GM19043 (cell line): ENCODE measurements around the gene ZNF487.
"Not testable (repeated sequence)": the region's sequence is repeated elsewhere in the genome, so short reads cannot be mapped to it uniquely, and the experiment has no call there.

ENCODE experiments used
- ATAC-seq: cut with Tn5 transposase; IDR thresholded peaks from one replicate; pipeline ENCODE4 v1.9.1; 2021; ENCODE audit warnings: low read depth; ENCODE audit not compliant: unreplicated experiment

The ZNF487 gene

GRCh38 chr10:43430926-43431663 lies 5.8 kb upstream of the ZNF487 start:
- ATAC-seq, result no peak

- ATAC-seq, result no peak
Measured at GRCh38 chr10:43437141-43437870, 395 bp downstream of the ZNF487 start.

GRCh38 chr10:43440463-43441134 lies 3.7 kb downstream of the ZNF487 start:
- ATAC-seq, result no peak

GRCh38 chr10:43444323-43444722 lies 7.4 kb downstream of the ZNF487 start:
- ATAC-seq, result no peak

- no peak for ATAC-seq
Measured at GRCh38 chr10:43444897-43445466, 8.1 kb downstream of the ZNF487 start.

- ATAC-seq, result not testable (repeated sequence)
Measured at GRCh38 chr10:43446219-43447017, 9.5 kb downstream of the ZNF487 start.

GRCh38 chr10:43448742-43449141 lies 11.8 kb downstream of the ZNF487 start:
- ATAC-seq, result no peak

- ATAC-seq, result no peak
Measured at GRCh38 chr10:43452356-43452914, 15.5 kb downstream of the ZNF487 start.

GRCh38 chr10:43453266-43453831 lies 16.4 kb downstream of the ZNF487 start:
- peak; percentile 21 for ATAC-seq

- not testable (repeated sequence) for ATAC-seq
Measured at GRCh38 chr10:43454025-43454424, 17.1 kb downstream of the ZNF487 start.

GRCh38 chr10:43456561-43456960 lies 19.6 kb downstream of the ZNF487 start:
- ATAC-seq, result not testable (repeated sequence)

GRCh38 chr10:43458227-43458626 lies 21.3 kb downstream of the ZNF487 start:
- ATAC-seq, result no peak

GRCh38 chr10:43461950-43462349 lies 25.0 kb downstream of the ZNF487 start:
- ATAC-seq, result peak; percentile 79

GRCh38 chr10:43465086-43465735 lies 28.3 kb downstream of the ZNF487 start:
- ATAC-seq, result not testable (repeated sequence)

- ATAC-seq, result not testable (repeated sequence)
Measured at GRCh38 chr10:43465736-43466120, 28.8 kb downstream of the ZNF487 start.

GRCh38 chr10:43471146-43471545 lies 34.2 kb downstream of the ZNF487 start:
- no peak for ATAC-seq

- ATAC-seq, result no peak
Measured at GRCh38 chr10:43471935-43472720, 35.2 kb downstream of the ZNF487 start.

GRCh38 chr10:43479275-43479674 lies 42.4 kb downstream of the ZNF487 start:
- ATAC-seq, result no peak
